HG02852 (cell line): ENCODE measurements around the gene DCLK3.
A peak's percentile ranks its signal among the peaks of the same experiment; 100 is the strongest.

Experiments
- ATAC-seq: cut with Tn5 transposase; IDR thresholded peaks from one replicate; pipeline ENCODE4 v1.9.1; 2021; ENCODE audit warnings: mild to moderate bottlenecking, moderate library complexity; ENCODE audit not compliant: unreplicated experiment

The DCLK3 gene

GRCh38 chr3:36763850-36764703 is at the start of gene DCLK3:
DCLK3 (minus strand) TSS chr3:36764553; CDS start chr3:36764263, 290 bp downstream.
- no peak for ATAC-seq

GRCh38 chr3:36813305-36813704 is 49.0 kb upstream of the DCLK3 start:
- no peak for ATAC-seq

- ATAC-seq, result no peak
Measured at GRCh38 chr3:36812240-36812639, 47.9 kb upstream of the DCLK3 start.

GRCh38 chr3:36811768-36812167 is 47.4 kb upstream of the DCLK3 start:
- no peak for ATAC-seq

GRCh38 chr3:36804295-36805055 is 40.1 kb upstream of the DCLK3 start:
- ATAC-seq, result no peak

GRCh38 chr3:36803091-36803791 is 38.9 kb upstream of the DCLK3 start:
- no peak for ATAC-seq

- ATAC-seq, result no peak
Measured at GRCh38 chr3:36800533-36801116, 36.3 kb upstream of the DCLK3 start.

GRCh38 chr3:36796881-36797280 is 32.5 kb upstream of the DCLK3 start:
- no peak for ATAC-seq

GRCh38 chr3:36796161-36796560 is 31.8 kb upstream of the DCLK3 start:
- ATAC-seq, result no peak

GRCh38 chr3:36795622-36796021 is 31.3 kb upstream of the DCLK3 start:
- ATAC-seq, result no peak

- peak; percentile 56 for ATAC-seq
Measured at GRCh38 chr3:36792342-36792741, 28.0 kb upstream of the DCLK3 start.

GRCh38 chr3:36790765-36791164 is 26.4 kb upstream of the DCLK3 start:
- no peak for ATAC-seq

- ATAC-seq, result no peak
Measured at GRCh38 chr3:36786921-36787890, 22.9 kb upstream of the DCLK3 start.

GRCh38 chr3:36784138-36784635 is 19.8 kb upstream of the DCLK3 start:
- ATAC-seq, result no peak

- ATAC-seq, result peak; percentile 57
Measured at GRCh38 chr3:36777424-36778218, 13.3 kb upstream of the DCLK3 start.

- ATAC-seq, result no peak
Measured at GRCh38 chr3:36776436-36776835, 12.1 kb upstream of the DCLK3 start.

GRCh38 chr3:36774052-36774451 is 9.7 kb upstream of the DCLK3 start:
- no peak for ATAC-seq

- ATAC-seq, result no peak
Measured at GRCh38 chr3:36771931-36772330, 7.6 kb upstream of the DCLK3 start.

GRCh38 chr3:36769926-36770325 is 5.6 kb upstream of the DCLK3 start:
- ATAC-seq, result no peak
